Activated CD8-positive, alpha-beta T cell treated with anti-CD3 and anti-CD28 coated beads for 36 hours (primary cell): ENCODE results near the gene ZNF14. TPM values are rescaled to one million over a fixed set of nuclear protein-coding genes. Genes with fewer than 3 reads are reported as not detected.
"Not testable (repeated sequence)": the region's sequence is repeated elsewhere in the genome, so short reads cannot be mapped to it uniquely, and the experiment has no call there.

Experiments used
- ATAC-seq: fragments of 200-7000 bp; cut with Tn5 transposase; one replicate; pipeline ENCODE4 v1.10.0; 2021; ENCODE audit warnings: mild to moderate bottlenecking, moderate library complexity
- CTCF ChIA-PET: fragments of 350-600 bp; sonication (Branson Sonifier 250); formaldehyde crosslinking; loops from one replicate; lab custom pipeline; 2021; ENCODE audit warnings: antibody characterized with exemption; lab: Charles Lee
- POLR2A ChIA-PET: fragments of 350-600 bp; sonication (Branson Sonifier 250); formaldehyde crosslinking; loops from one replicate; lab custom pipeline; 2021; ENCODE audit warnings: antibody characterized with exemption; lab: Charles Lee
- DNase-seq: peaks from one replicate; pipeline ENCODE4 v3.0.0-alpha.2; 2020
- H3K27ac Mint-ChIP-seq: one replicate; pipeline ENCODE4 v1.8.0; 2021; ENCODE audit warnings: mild to moderate bottlenecking, mixed read lengths
- H3K27me3 Mint-ChIP-seq: one replicate; pipeline ENCODE4 v1.8.0; 2021; ENCODE audit warnings: mixed read lengths
- H3K36me3 Mint-ChIP-seq: one replicate; pipeline ENCODE4 v1.8.0; 2021; ENCODE audit warnings: low read depth, mixed read lengths
- H3K4me1 Mint-ChIP-seq: one replicate; pipeline ENCODE4 v1.8.0; 2021; ENCODE audit warnings: low read depth, mixed read lengths
- H3K4me3 Mint-ChIP-seq: one replicate; pipeline ENCODE4 v1.8.0; 2021; ENCODE audit warnings: mild to moderate bottlenecking, moderate library complexity, mixed read lengths
- H3K9me3 Mint-ChIP-seq: one replicate; pipeline ENCODE4 v1.8.0; 2021; ENCODE audit warnings: mixed read lengths
- intact Hi-C: fragments of 100-400 bp; cut with micrococcal nuclease; formaldehyde crosslinking; loops from one replicate; pipeline ENCODE4 v1.10.0; 2022
- total RNA-seq, 2 experiments: library from RNA; stranded (reverse); gene quantifications; one replicate each; pipeline ENCODE4 v1.2.3, GENCODE V29; 2021
- TF ChIP-seq, protein P1 (sequence below): fragments of 200-600 bp; IDR thresholded peaks from one replicate; pipeline ENCODE4 v1.8.0; 2022; ENCODE audit warnings: antibody characterized with exemption, mild to moderate bottlenecking

Gene ZNF14
- total RNA-seq, 2 experiments from 2014 or later, result 8.6 to 9.3 TPM

DNA sequence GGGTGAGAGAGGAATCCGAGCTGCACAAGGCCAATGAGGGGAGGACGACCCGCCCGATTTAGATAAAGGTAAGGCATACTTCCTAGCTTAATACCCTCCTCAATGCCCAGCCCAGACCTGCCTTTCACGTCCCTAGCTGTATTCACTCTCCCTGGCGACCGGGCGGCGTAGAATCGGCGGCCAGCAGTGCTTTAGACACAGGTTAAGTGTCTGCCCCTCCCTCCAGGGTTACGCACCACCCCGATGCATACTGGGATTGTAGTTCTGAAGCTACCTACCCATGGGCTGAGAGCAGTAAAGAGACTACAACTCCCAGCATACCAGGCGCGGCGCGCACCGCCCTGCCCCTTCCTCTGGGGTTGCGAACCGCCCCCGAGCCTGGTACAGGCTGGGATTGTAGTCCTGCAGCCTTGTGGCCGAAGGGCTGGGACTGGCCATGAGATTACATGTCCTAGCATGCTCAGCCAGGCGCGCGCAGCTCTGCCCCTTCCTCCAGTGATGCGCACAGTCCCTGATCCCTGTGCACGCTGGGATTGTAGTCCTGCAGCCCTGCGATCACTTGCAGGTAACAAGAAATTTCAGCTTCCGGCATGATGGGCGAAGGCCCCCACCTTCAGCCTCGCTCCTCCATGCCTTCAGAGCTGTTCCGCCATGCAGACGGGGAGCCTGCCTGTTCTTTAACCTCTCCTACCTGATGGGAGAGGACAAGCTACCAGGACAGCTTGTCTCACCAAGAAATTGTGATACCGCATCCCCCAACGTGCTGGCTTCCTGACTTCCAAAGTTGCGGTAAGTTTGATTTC is 43.5 kb upstream of the ZNF14 start:
- intact Hi-C loops, result loop anchor here (2.0 kb wide), 1 partner anchor 40 kb away; no protein-coding TSS in a partner anchor
- ChIA-PET CTCF (interaction anchor here (1.0 to 1.8 kb wide), 12 partner anchors 10 to 244 kb away, joined by 3 to 5 read pairs (median 4); partner anchors contain the start of genes ZNF14, ZNF253 and ZNF506), POLR2A (interaction anchor here (0.6 to 3.8 kb wide), 16 partner anchors 10 to 1362 kb away, joined by 3 to 18 read pairs (median 4); partner anchors contain the start of genes ZNF101, ZNF14, ZNF253 and ZNF506)
- DNase-seq (peak; percentile 97), ATAC-seq (peak; percentile 99)
- TF ChIP-seq, protein P1, sequence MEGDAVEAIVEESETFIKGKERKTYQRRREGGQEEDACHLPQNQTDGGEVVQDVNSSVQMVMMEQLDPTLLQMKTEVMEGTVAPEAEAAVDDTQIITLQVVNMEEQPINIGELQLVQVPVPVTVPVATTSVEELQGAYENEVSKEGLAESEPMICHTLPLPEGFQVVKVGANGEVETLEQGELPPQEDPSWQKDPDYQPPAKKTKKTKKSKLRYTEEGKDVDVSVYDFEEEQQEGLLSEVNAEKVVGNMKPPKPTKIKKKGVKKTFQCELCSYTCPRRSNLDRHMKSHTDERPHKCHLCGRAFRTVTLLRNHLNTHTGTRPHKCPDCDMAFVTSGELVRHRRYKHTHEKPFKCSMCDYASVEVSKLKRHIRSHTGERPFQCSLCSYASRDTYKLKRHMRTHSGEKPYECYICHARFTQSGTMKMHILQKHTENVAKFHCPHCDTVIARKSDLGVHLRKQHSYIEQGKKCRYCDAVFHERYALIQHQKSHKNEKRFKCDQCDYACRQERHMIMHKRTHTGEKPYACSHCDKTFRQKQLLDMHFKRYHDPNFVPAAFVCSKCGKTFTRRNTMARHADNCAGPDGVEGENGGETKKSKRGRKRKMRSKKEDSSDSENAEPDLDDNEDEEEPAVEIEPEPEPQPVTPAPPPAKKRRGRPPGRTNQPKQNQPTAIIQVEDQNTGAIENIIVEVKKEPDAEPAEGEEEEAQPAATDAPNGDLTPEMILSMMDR, result no peak
- peak overlapping the region; percentile 97 for H3K4me3 Mint-ChIP-seq
- H3K4me1 Mint-ChIP-seq, result peaks cover 48% of the 10 kb centered on the region
- H3K27me3 Mint-ChIP-seq, result no peaks in the 10 kb centered on the region
- H3K36me3 Mint-ChIP-seq, result peaks cover 46% of the 10 kb centered on the region
- peak overlapping the region; percentile 94 for H3K27ac Mint-ChIP-seq
- H3K9me3 Mint-ChIP-seq, result peaks cover 19% of the 10 kb centered on the region

DNA sequence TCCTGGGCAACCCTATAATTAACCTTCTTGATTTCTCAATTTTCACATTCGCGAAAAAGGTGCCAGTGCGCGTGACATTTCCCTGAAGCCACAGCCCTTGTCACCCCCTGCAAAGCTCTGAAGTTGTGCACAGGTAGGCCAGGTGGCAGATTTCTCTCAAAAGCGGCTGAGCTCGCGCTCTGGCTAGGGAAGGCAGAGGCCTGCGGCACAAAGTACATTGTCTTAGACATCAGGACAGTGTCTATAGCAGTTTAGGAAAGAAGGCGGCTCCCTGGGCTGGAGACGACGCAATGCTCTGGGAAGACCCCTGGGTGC is 42.9 kb upstream of the ZNF14 start:
- Mint-ChIP-seq H3K9me3 (peaks cover 15% of the 10 kb centered on the region), H3K36me3 (peaks cover 43% of the 10 kb centered on the region), H3K27me3 (no peaks in the 10 kb centered on the region), H3K27ac (peak overlapping the region; percentile 94), H3K4me3 (peak overlapping the region; percentile 97), H3K4me1 (peaks cover 51% of the 10 kb centered on the region)
- intact Hi-C loops, result loop anchor here (2.0 kb wide), 1 partner anchor 41 kb away; no protein-coding TSS in a partner anchor
- TF ChIP-seq, protein P1, result no peak
- ATAC-seq (peak; percentile 17), DNase-seq (no peak)
- ChIA-PET CTCF (interaction anchor here (0.8 to 1.8 kb wide), 13 partner anchors 11 to 243 kb away, joined by 3 to 5 read pairs (median 4); partner anchors contain the start of genes ZNF14, ZNF253 and ZNF506), POLR2A (interaction anchor here (0.6 to 3.8 kb wide), 12 partner anchors 9 to 222 kb away, joined by 3 to 18 read pairs (median 4); partner anchors contain the start of genes ZNF14, ZNF506 and ZNF93)

DNA sequence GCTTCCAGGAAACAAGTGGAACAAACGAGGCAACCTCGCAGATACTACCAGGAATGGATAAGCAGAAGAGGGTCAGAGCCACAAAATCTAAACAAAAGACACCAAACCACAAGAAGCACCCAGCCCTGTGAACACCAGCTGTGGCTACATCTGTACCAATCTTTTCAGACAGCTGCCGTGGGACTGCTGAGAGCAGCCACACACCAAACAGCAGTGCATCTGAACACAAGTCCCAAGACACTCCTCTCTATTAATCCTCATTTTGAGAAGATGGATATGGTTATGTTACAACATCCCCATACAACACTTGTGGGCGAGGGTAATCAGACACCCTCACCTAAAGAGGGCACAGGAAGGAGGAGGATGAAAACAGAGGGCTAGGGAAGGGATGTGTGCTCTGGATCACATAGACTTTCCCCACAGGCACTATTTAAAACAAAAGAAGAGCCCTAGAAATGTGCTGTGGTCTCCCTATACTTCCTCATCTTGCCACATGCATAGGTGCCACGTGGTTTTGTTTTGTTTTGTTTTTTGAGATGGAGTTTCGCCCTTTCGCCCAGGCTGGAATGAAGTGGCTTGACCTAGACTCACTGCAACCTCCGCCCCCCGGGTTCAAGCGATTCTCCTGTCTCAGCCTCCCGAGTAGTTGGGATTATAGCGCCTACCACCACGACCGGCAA is 41.6 kb upstream of the ZNF14 start:
- Mint-ChIP-seq H3K4me1 (peaks cover 48% of the 10 kb centered on the region), H3K9me3 (peaks cover 12% of the 10 kb centered on the region), H3K36me3 (peaks cover 32% of the 10 kb centered on the region), H3K4me3 (peak overlapping the region; percentile 97), H3K27ac (peak overlapping the region; percentile 42), H3K27me3 (no peaks in the 10 kb centered on the region)
- POLR2A ChIA-PET, result interaction anchor here (0.7 to 3.8 kb wide), 4 partner anchors 9 to 127 kb away, joined by 3 to 18 read pairs (median 4); partner anchors contain the start of gene ZNF506
- no peak for ATAC-seq
- intact Hi-C loops, result no loop called here
- CTCF ChIA-PET, result no interaction called here
- TF ChIP-seq, protein P1, result no peak
- DNase-seq, result no peak

DNA sequence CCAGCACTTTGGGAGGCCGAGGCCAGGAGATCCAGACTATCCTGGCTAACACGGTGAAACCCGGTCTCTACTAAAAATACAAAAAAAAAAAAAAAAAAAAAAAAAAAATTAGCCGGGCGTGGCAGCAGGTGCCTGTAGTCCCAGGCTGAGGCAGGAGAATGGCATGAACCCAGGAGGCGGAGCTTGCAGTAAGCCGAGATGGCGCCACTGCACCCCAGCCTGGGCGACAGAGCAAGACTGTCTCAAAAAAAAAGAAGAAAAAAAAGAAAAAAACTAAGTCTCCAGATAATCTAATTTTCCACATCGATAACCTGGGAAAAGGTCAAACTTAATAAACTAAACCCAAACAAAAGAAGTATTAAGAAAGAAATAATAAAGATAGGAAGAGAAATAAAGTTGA is 39.1 kb upstream of the ZNF14 start:
- ATAC-seq, H3K4me3 Mint-ChIP-seq, CTCF ChIA-PET, intact Hi-C loops, H3K36me3 Mint-ChIP-seq, DNase-seq, H3K27me3 Mint-ChIP-seq, H3K9me3 Mint-ChIP-seq, H3K27ac Mint-ChIP-seq: not testable (repeated sequence)
- peaks cover 24% of the 10 kb centered on the region for H3K4me1 Mint-ChIP-seq
- POLR2A ChIA-PET, result interaction anchor here (0.8 kb wide), 1 partner anchor 20 kb away, joined by 5 read pairs; no protein-coding TSS in a partner anchor

DNA sequence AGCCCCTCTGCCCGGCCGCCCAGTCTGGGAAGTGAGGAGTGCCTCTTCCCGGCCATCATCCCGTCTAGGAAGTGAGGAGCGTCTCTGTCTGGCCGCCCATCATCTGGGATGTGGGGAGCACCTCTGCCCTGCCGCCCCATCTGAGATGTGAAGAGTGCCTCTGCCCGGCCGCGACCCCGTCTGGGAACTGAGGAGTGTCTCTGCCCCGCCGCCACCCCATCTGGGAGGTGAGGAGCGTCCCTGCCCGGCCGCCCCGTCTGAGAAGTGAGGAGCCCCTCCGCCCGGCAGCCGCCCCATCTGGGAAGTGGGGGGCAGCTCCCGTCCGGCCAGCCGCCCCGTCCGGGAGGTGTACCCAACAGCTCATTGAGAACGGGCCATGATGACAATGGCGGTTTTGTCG is 37.1 kb upstream of the ZNF14 start:
- H3K9me3 Mint-ChIP-seq, ATAC-seq, H3K27me3 Mint-ChIP-seq, H3K27ac Mint-ChIP-seq, H3K4me3 Mint-ChIP-seq, H3K36me3 Mint-ChIP-seq, intact Hi-C loops, CTCF ChIA-PET, POLR2A ChIA-PET, DNase-seq: not testable (repeated sequence)
- peaks cover 16% of the 10 kb centered on the region for H3K4me1 Mint-ChIP-seq
